GM23338 (cell line): ENCODE measurements around the gene CDK5RAP2. TPM values are rescaled to one million over a fixed set of nuclear protein-coding genes. Genes with fewer than 3 reads are reported as not detected.

Experiments
- ATAC-seq: fragments of 200-7000 bp; cut with Tn5 transposase; 3 replicates; pipeline ENCODE4 v1.9.1; 2020
- DNase-seq: peaks from one replicate; pipeline ENCODE4 v3.0.0-alpha.2; 2015; ENCODE audit warnings: low spot score
- H2AFZ ChIP-seq: fragments of 200-600 bp; sonication (generic); 2 replicates; pipeline ENCODE4 v1.8.0; 2016; ENCODE audit warnings: antibody characterized with exemption, mild to moderate bottlenecking, moderate library complexity
- H3F3A ChIP-seq: fragments of 200-600 bp; sonication (generic); replicated peaks from 2 replicates; pipeline ENCODE4 v1.8.0; 2017; ENCODE audit warnings: antibody characterized with exemption, mixed run types, low read depth
- H3K27ac ChIP-seq: fragments of 200-600 bp; sonication (generic); 2 replicates; pipeline ENCODE4 v1.6.1; 2016; ENCODE audit warnings: low read depth
- H3K27me3 ChIP-seq: fragments of 200-600 bp; sonication (generic); 2 replicates; pipeline ENCODE4 v1.8.0; 2016; ENCODE audit warnings: mild to moderate bottlenecking, mixed run types, moderate library complexity; ENCODE audit not compliant: insufficient read depth
- H3K36me3 ChIP-seq: fragments of 200-600 bp; sonication (generic); 2 replicates; pipeline ENCODE4 v1.8.0; 2016; ENCODE audit warnings: mild to moderate bottlenecking; ENCODE audit not compliant: insufficient read depth
- H3K4me1 ChIP-seq: fragments of 200-600 bp; sonication (generic); 2 replicates; pipeline ENCODE4 v1.8.0; 2016; ENCODE audit warnings: mild to moderate bottlenecking, moderate library complexity; ENCODE audit not compliant: insufficient read depth
- H3K4me2 ChIP-seq: fragments of 200-600 bp; sonication (generic); 2 replicates; pipeline ENCODE4 v1.7.1; 2017; ENCODE audit warnings: mixed run types
- H3K4me3 ChIP-seq: fragments of 200-600 bp; sonication (generic); 2 replicates; pipeline ENCODE4 v1.6.1; 2016; ENCODE audit warnings: mixed run types
- H3K79me2 ChIP-seq: fragments of 200-600 bp; sonication (generic); replicated peaks from 2 replicates; pipeline ENCODE4 v1.8.0; 2017; ENCODE audit warnings: mild to moderate bottlenecking; ENCODE audit not compliant: insufficient read depth
- H3K9me2 ChIP-seq: fragments of 200-600 bp; sonication (generic); 2 replicates; pipeline ENCODE4 v1.8.0; 2017; ENCODE audit not compliant: insufficient read depth
- H4K20me1 ChIP-seq: fragments of 200-600 bp; sonication (generic); replicated peaks from 2 replicates; pipeline ENCODE4 v1.8.0; 2017; ENCODE audit warnings: mild to moderate bottlenecking; ENCODE audit not compliant: insufficient read depth
- H3K27ac Mint-ChIP-seq: 2 replicates; pipeline ENCODE4 v1.8.0; 2020; ENCODE audit warnings: inconsistent platforms, mild to moderate bottlenecking, moderate library complexity, mixed read lengths
- H3K27me3 Mint-ChIP-seq: 3 replicates; pipeline ENCODE4 v1.8.0; 2022; ENCODE audit warnings: low read depth, mild to moderate bottlenecking, moderate library complexity, mixed read lengths, inconsistent platforms; ENCODE audit not compliant: insufficient read depth, poor library complexity
- H3K36me3 Mint-ChIP-seq: 3 replicates; pipeline ENCODE4 v1.8.0; 2021; ENCODE audit warnings: low read depth, mild to moderate bottlenecking, inconsistent platforms, moderate library complexity, mixed read lengths
- H3K4me1 Mint-ChIP-seq: 3 replicates; pipeline ENCODE4 v1.8.0; 2020; ENCODE audit warnings: mild to moderate bottlenecking, inconsistent platforms, mixed read lengths
- H3K4me3 Mint-ChIP-seq: 3 replicates; pipeline ENCODE4 v1.8.0; 2021; ENCODE audit warnings: moderate library complexity, mild to moderate bottlenecking, inconsistent platforms, mixed read lengths
- H3K9me3 Mint-ChIP-seq: 3 replicates; pipeline ENCODE4 v1.8.0; 2020; ENCODE audit warnings: moderate library complexity, mild to moderate bottlenecking, inconsistent platforms, mixed read lengths
- CREB1 ChIP-seq: fragments of 250-450 bp; sonication (Bioruptor Pico); IDR thresholded peaks from 2 replicates; pipeline ENCODE4 v1.5.0; 2020; ENCODE audit warnings: low read depth, mild to moderate bottlenecking, moderate library complexity
- CTCF ChIP-seq, 2 experiments: fragments of 200-600 bp in 1 of 2; sonication (generic) in 1 of 2; conservative IDR thresholded peaks; 2 replicates each; pipeline versions ENCODE4 v1.5.1 to v1.6.1; 2016 to 2017; ENCODE audit warnings: antibody characterized with exemption in 2 of 2, low read depth in 2 of 2, mild to moderate bottlenecking in 2 of 2, moderate library complexity in 1 of 2
- NANOG ChIP-seq: IDR thresholded peaks from 2 replicates; pipeline ENCODE4 v1.6.1; 2016; ENCODE audit warnings: antibody characterized with exemption, borderline replicate concordance
- POLR2AphosphoS5 ChIP-seq: IDR thresholded peaks from 2 replicates; pipeline ENCODE4 v1.6.1; 2016; ENCODE audit warnings: antibody characterized with exemption, low read depth
- STAT1 ChIP-seq: IDR thresholded peaks from one replicate; pipeline ENCODE4 v1.6.1; 2016; ENCODE audit warnings: antibody characterized with exemption; ENCODE audit not compliant: unreplicated experiment
- ZNF331 ChIP-seq: fragments of 250-450 bp; sonication (Bioruptor Pico); IDR thresholded peaks from 2 replicates; pipeline ENCODE4 v1.5.0; 2020; ENCODE audit warnings: low read depth, mild to moderate bottlenecking, moderate library complexity
- ZNF462 ChIP-seq: fragments of 250-450 bp; sonication (Bioruptor Pico); IDR thresholded peaks from 2 replicates; pipeline ENCODE4 v1.5.0; 2020; ENCODE audit warnings: mild to moderate bottlenecking, moderate library complexity
- polyA plus RNA-seq: library from polyadenylated mRNA; unstranded; fragments of >200 nt; fragmentation: Nextera tagmentation; extraction: Ambion mirVana; gene quantifications from 2 replicates; pipeline ENCODE4 v1.2.1, GENCODE V29; 2016
- total RNA-seq: library from RNA; depleted of rRNA; stranded (reverse); fragments of >200 nt; shearing (Covaris generic); gene quantifications from 2 replicates; pipeline ENCODE4 v1.2.3, GENCODE V29; 2014

The CDK5RAP2 gene
- total and polyA plus RNA-seq, 2 experiments from 2014 or later = 50.7 to 65.7 TPM

- H3K27ac Mint-ChIP-seq = no peak overlapping the region
These were observed 51.6 kb downstream of the CDK5RAP2 start for GRCh38 chr9:120528327-120528726.

More at GRCh38 chr9:120528327-120528726, 51.6 kb downstream of the CDK5RAP2 start:
- Histone ChIP-seq H3K27ac (0 out of 2 replicates have a peak overlapping the region, but pooled peaks have one; percentile 26), H3K4me3 (no peak overlapping the region), H3F3A (0 out of 2 replicates have a peak, but pooled peaks cover 7% of the 10 kb centered on the region), H2AFZ (no peak overlapping the region), H4K20me1 (peaks cover 3% of the 10 kb centered on the region), H3K4me1 (peaks cover 20% of the 10 kb centered on the region; the same call in 1 of the 2 replicates), H3K27me3 (no peaks in the 10 kb centered on the region), H3K4me2 (peak overlapping the region; percentile 26; the same call in 1 of the 2 replicates), H3K79me2 (peaks cover 4% of the 10 kb centered on the region; the same call in 1 of the 2 replicates), H3K9me2 (no peaks in the 10 kb centered on the region), H3K36me3 (peaks cover 57% of the 10 kb centered on the region)
- H3K27me3 Mint-ChIP-seq = peaks cover 3% of the 10 kb centered on the region
- peaks cover 76% of the 10 kb centered on the region for H3K36me3 Mint-ChIP-seq
- H3K4me1 Mint-ChIP-seq = peaks cover 39% of the 10 kb centered on the region
- H3K9me3 Mint-ChIP-seq = no peaks in the 10 kb centered on the region
- H3K4me3 Mint-ChIP-seq = no peak overlapping the region
- ATAC-seq (no peak), DNase-seq (no peak)
- TF ChIP-seq CREB1 (no peak), NANOG (no peak), ZNF331 (CRISPR knock-in tag) (no peak), CTCF (conservative IDR thresholded peaks at IDR 0.05; ENCODE audit: low read depth in 2 of 2) (no peak), ZNF462 (no peak), STAT1 (no peak), POLR2AphosphoS5 (no peak)
